Osteoblast (primary cell): Measurements from ENCODE around the gene GUCA1C. TPM values are rescaled to one million over a fixed set of nuclear protein-coding genes. Genes with fewer than 3 reads are reported as not detected.
A peak's percentile ranks its signal among the peaks of the same experiment; 100 is the strongest.

Experiments used
- DNase-seq: peaks from one replicate; pipeline ENCODE4 v3.0.0; 2011; ENCODE audit warnings: low spot score, mixed read lengths; ENCODE audit not compliant: insufficient read length; ENCODE audit errors: missing footprints
- H2AFZ ChIP-seq: 2 replicates; pipeline ENCODE4 v1.6.0; 2011; ENCODE audit warnings: mild to moderate bottlenecking, low read length
- H3K27ac ChIP-seq: 2 replicates; pipeline ENCODE4 v1.5.1; 2011; ENCODE audit warnings: mild to moderate bottlenecking, low read depth, low read length, moderate library complexity
- H3K27me3 ChIP-seq: 2 replicates; pipeline ENCODE4 v1.6.0; 2012; ENCODE audit warnings: mild to moderate bottlenecking, control low read depth, inconsistent platforms, low read length, moderate library complexity; ENCODE audit not compliant: insufficient read depth
- H3K36me3 ChIP-seq: 2 replicates; pipeline ENCODE4 v1.5.1; 2011; ENCODE audit warnings: mild to moderate bottlenecking, low read length, control low read depth, moderate library complexity; ENCODE audit not compliant: insufficient read depth
- H3K4me1 ChIP-seq: 2 replicates; pipeline ENCODE4 v1.5.1; 2011; ENCODE audit warnings: mild to moderate bottlenecking, low read length, control low read depth, moderate library complexity; ENCODE audit not compliant: insufficient read depth
- H3K4me2 ChIP-seq: 2 replicates; pipeline ENCODE4 v1.6.0; 2011; ENCODE audit warnings: mild to moderate bottlenecking, low read length; ENCODE audit not compliant: insufficient read depth
- H3K4me3 ChIP-seq: fragments of 200-600 bp; sonication (generic); 3 replicates; pipeline ENCODE4 v1.5.1; 2012; ENCODE audit warnings: mild to moderate bottlenecking, low read length, inconsistent platforms; ENCODE audit not compliant: insufficient read depth
- H3K79me2 ChIP-seq: 2 replicates; pipeline ENCODE4 v1.6.0; 2012; ENCODE audit warnings: mild to moderate bottlenecking, low read length, control low read depth, inconsistent platforms; ENCODE audit not compliant: insufficient read depth
- H3K9me3 ChIP-seq: 2 replicates; pipeline ENCODE4 v1.5.1; 2011; ENCODE audit warnings: low read depth, low read length, control low read depth
- H4K20me1 ChIP-seq: 2 replicates; pipeline ENCODE4 v1.6.0; 2012; ENCODE audit warnings: mild to moderate bottlenecking, low read length, control low read depth; ENCODE audit not compliant: insufficient read depth
- total RNA-seq: library from RNA; depleted of rRNA; stranded (reverse); fragments of >200 nt; gene quantifications from 2 replicates; pipeline ENCODE4 v1.2.3, GENCODE V29; 2012
- TF ChIP-seq, protein P1 (sequence below): IDR thresholded peaks from 2 replicates; pipeline ENCODE4 v1.5.1; 2011; ENCODE audit warnings: mild to moderate bottlenecking, low read depth, low read length, moderate library complexity; ENCODE audit errors: extremely low read depth

Gene GUCA1C
- total RNA-seq, 1 donor = not detected

DNA sequence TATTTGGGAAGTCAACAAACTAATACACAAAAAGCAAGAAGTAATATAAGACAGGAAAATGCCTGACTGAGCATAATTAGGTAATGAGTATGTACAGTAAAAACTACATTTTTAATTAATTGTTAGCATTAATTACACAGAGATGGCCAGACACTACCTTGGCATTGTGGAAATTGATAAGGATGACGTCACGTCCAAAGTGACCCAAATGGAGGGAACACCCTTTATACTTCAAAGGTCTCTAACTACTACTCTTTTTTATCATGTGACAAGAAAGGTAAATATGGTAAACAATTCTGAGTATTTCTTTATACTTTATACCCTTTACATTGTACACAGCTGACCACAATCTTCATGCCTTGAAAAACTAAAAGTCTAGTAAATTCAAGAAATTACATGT lies 22.4 kb upstream of the GUCA1C start:
- Histone ChIP-seq H3K36me3 (no peaks in the 10 kb centered on the region), H3K9me3 (no peaks in the 10 kb centered on the region), H3K4me2 (no peak overlapping the region), H4K20me1 (no peaks in the 10 kb centered on the region), H3K4me3 (no peak overlapping the region), H3K4me1 (no peaks in the 10 kb centered on the region), H3K79me2 (no peaks in the 10 kb centered on the region), H2AFZ (no peak overlapping the region), H3K27me3 (no peaks in the 10 kb centered on the region), H3K27ac (no peak overlapping the region)
- no peak for DNase-seq
- TF ChIP-seq, protein P1, sequence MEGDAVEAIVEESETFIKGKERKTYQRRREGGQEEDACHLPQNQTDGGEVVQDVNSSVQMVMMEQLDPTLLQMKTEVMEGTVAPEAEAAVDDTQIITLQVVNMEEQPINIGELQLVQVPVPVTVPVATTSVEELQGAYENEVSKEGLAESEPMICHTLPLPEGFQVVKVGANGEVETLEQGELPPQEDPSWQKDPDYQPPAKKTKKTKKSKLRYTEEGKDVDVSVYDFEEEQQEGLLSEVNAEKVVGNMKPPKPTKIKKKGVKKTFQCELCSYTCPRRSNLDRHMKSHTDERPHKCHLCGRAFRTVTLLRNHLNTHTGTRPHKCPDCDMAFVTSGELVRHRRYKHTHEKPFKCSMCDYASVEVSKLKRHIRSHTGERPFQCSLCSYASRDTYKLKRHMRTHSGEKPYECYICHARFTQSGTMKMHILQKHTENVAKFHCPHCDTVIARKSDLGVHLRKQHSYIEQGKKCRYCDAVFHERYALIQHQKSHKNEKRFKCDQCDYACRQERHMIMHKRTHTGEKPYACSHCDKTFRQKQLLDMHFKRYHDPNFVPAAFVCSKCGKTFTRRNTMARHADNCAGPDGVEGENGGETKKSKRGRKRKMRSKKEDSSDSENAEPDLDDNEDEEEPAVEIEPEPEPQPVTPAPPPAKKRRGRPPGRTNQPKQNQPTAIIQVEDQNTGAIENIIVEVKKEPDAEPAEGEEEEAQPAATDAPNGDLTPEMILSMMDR = no peak

DNA sequence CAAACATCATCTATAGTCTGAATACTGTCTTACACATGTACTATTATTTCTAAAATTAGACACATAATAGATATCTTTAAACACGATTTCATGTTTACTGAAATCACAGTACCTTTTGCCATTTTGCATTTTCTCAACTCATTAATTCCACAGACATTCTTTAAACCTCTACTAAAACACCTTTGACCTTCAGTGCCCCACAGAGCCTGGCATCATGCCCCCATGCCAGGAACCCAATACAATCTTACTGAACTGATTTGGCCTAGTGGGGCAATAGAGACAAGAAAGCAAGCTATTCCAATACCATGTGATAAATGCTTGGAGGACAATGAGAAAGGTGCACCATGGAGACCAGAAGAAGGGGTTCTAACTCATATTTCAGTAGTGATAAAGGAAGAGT lies 19.3 kb upstream of the GUCA1C start:
- Histone ChIP-seq H4K20me1 (no peaks in the 10 kb centered on the region), H3K4me3 (no peak overlapping the region)
- TF ChIP-seq, protein P1 = no peak

DNA sequence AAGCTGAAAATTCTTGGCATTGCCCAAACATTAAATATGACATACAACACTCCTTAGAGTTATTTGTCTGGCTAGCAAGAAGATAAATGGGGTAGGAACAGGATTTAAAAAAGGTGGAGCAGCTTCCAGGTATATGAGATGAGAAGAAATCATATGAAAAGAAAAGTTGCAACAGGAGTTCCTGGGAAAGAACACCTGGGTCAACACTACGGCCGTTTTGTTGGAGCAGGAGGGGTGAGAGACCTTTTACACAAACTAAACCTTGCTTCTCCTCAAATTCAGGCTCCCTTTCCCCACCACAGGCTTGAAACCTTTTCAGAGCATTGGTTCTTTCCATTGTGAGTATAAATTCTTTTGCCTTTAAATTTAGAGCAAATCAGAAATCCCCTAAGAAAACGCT lies 18.8 kb upstream of the GUCA1C start:
- H3K9me3 ChIP-seq = no peaks in the 10 kb centered on the region
- no peaks in the 10 kb centered on the region for H3K27me3 ChIP-seq
- TF ChIP-seq, protein P1 = no peak
- H3K79me2 ChIP-seq = no peaks in the 10 kb centered on the region
- H4K20me1 ChIP-seq = no peaks in the 10 kb centered on the region
- DNase-seq = no peak
- H3K36me3 ChIP-seq = no peaks in the 10 kb centered on the region
- no peak overlapping the region for H2AFZ ChIP-seq
- H3K27ac ChIP-seq = no peak overlapping the region
- no peak overlapping the region for H3K4me3 ChIP-seq
- H3K4me2 ChIP-seq = no peak overlapping the region
- no peaks in the 10 kb centered on the region for H3K4me1 ChIP-seq

More for the DNA sequence above, 19.3 kb upstream of the GUCA1C start:
- no peaks in the 10 kb centered on the region for H3K27me3 ChIP-seq
- H3K27ac ChIP-seq = no peak overlapping the region
- no peaks in the 10 kb centered on the region for H3K79me2 ChIP-seq
- DNase-seq = peak; percentile 65
- H3K4me1 ChIP-seq = no peaks in the 10 kb centered on the region
- H2AFZ ChIP-seq = no peak overlapping the region
- H3K36me3 ChIP-seq = no peaks in the 10 kb centered on the region
- no peak overlapping the region for H3K4me2 ChIP-seq
- no peaks in the 10 kb centered on the region for H3K9me3 ChIP-seq

DNA sequence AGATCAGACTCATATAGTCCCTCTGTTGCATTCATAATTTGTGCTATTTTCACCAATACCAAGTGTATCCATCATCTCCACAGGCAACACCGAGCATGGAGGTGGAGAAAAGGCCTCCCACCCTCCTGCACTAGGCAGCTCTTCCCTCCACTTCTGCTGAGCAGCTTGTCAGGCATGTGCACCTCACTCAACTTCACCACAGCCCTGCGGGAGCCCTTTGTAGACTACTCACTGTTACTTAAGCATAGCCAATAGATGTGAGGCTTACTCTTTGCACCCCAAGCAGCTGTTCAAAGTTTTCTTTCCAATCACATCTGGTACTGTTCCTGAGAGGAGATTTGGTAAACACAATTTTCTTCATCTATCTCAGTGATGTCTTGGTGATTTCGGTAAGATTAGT lies 16.9 kb upstream of the GUCA1C start:
- H3K4me1 ChIP-seq = no peaks in the 10 kb centered on the region
- TF ChIP-seq, protein P1 = no peak
- no peaks in the 10 kb centered on the region for H3K27me3 ChIP-seq
- no peak overlapping the region for H3K27ac ChIP-seq
- DNase-seq = no peak
- H3K36me3 ChIP-seq = no peaks in the 10 kb centered on the region
- no peak overlapping the region for H3K4me2 ChIP-seq
- H2AFZ ChIP-seq = no peak overlapping the region
- no peak overlapping the region for H3K4me3 ChIP-seq
- H4K20me1 ChIP-seq = no peaks in the 10 kb centered on the region
- H3K9me3 ChIP-seq = no peaks in the 10 kb centered on the region
- no peaks in the 10 kb centered on the region for H3K79me2 ChIP-seq
